GM12878 (cell line): ENCODE data around the gene RASL12.

Source experiments
- RAD21 ChIP-seq: IDR thresholded peaks from 2 replicates; pipeline ENCODE4 v1.6.1; 2011; ENCODE audit warnings: mild to moderate bottlenecking, low read depth, low read length, moderate library complexity; ENCODE audit not compliant: insufficient read depth
- TF ChIP-seq, protein P1 (sequence below), 3 experiments: IDR thresholded peaks in 2 of 3; conservative IDR thresholded peaks in 1 of 3; 2 replicates each; pipeline ENCODE4 v1.5.1; 2011; ENCODE audit warnings: low read depth in 3 of 3, low read length in 3 of 3, mild to moderate bottlenecking in 3 of 3, control low read depth in 2 of 3, moderate library complexity in 2 of 3, inconsistent platforms in 1 of 3, mixed read lengths in 1 of 3; ENCODE audit not compliant: control insufficient read depth in 2 of 3, insufficient read depth in 1 of 3; ENCODE audit errors: extremely low read depth in 1 of 3
- TF ChIP-seq, protein P2 (sequence below): fragments of 450-650 bp; conservative IDR thresholded peaks from 2 replicates; pipeline ENCODE4 v1.6.1; 2017; ENCODE audit warnings: mild to moderate bottlenecking, moderate library complexity

DNA sequence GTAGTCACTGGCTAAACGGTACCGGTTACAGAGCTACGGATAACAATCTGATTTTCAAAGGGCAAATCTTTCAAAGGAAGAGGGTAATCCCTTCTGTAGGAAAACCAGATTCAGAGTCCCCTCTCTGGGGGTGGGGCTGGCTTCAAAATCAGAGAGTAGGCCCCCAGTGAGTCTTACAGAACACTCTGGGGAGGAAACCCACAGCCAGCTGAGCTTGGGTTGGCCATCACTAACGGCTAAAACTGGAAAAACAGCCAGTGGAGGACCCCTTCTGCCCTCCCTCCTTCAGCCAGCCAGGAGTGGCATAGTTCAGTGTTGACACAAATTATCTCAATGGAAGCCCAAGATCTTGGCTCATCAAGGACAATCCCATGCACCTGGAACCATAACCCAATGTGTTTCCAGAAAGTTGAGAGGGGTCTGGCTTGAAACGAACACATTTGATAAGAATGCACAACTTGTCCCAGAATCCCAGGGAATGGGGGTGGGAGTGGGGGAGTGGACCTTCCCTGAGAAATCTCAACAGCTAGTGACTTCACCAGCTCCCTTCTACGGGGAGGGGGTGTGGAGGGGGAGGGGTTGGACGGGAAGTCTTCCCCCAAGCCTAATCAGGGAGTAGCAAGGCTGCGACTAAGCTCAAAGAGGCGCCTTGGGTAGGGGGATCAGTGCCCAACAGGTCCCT is 1.0 kb downstream of the RASL12 start:
- TF ChIP-seq, protein P1, sequence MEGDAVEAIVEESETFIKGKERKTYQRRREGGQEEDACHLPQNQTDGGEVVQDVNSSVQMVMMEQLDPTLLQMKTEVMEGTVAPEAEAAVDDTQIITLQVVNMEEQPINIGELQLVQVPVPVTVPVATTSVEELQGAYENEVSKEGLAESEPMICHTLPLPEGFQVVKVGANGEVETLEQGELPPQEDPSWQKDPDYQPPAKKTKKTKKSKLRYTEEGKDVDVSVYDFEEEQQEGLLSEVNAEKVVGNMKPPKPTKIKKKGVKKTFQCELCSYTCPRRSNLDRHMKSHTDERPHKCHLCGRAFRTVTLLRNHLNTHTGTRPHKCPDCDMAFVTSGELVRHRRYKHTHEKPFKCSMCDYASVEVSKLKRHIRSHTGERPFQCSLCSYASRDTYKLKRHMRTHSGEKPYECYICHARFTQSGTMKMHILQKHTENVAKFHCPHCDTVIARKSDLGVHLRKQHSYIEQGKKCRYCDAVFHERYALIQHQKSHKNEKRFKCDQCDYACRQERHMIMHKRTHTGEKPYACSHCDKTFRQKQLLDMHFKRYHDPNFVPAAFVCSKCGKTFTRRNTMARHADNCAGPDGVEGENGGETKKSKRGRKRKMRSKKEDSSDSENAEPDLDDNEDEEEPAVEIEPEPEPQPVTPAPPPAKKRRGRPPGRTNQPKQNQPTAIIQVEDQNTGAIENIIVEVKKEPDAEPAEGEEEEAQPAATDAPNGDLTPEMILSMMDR (IDR thresholded peaks at IDR 0.05 in 2 of 3, conservative IDR thresholded peaks at IDR 0.05 in 1 of 3; ENCODE audit: control insufficient read depth in 2 of 3, extremely low read depth in 1 of 3, insufficient read depth in 1 of 3, low read depth in 3 of 3, low read length in 3 of 3): no peak
- TF ChIP-seq, protein P2, sequence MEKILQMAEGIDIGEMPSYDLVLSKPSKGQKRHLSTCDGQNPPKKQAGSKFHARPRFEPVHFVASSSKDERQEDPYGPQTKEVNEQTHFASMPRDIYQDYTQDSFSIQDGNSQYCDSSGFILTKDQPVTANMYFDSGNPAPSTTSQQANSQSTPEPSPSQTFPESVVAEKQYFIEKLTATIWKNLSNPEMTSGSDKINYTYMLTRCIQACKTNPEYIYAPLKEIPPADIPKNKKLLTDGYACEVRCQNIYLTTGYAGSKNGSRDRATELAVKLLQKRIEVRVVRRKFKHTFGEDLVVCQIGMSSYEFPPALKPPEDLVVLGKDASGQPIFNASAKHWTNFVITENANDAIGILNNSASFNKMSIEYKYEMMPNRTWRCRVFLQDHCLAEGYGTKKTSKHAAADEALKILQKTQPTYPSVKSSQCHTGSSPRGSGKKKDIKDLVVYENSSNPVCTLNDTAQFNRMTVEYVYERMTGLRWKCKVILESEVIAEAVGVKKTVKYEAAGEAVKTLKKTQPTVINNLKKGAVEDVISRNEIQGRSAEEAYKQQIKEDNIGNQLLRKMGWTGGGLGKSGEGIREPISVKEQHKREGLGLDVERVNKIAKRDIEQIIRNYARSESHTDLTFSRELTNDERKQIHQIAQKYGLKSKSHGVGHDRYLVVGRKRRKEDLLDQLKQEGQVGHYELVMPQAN: no peak
- no peak for TF ChIP-seq RAD21
